Neural progenitor cell (in vitro differentiated cells): Measurements from ENCODE around the gene LMNB1. TPM values are rescaled to one million over a fixed set of nuclear protein-coding genes. Genes with fewer than 3 reads are reported as not detected.
"Not testable (repeated sequence)": the region's sequence is repeated elsewhere in the genome, so short reads cannot be mapped to it uniquely, and the experiment has no call there.

Experiments
- DNase-seq: peaks from one replicate; pipeline ENCODE4 v3.0.0-alpha.2; 2016; ENCODE audit warnings: low spot score
- H2AFZ ChIP-seq: fragments of 200-600 bp; sonication (generic); replicated peaks from 2 replicates; pipeline ENCODE4 v1.6.1; 2016; ENCODE audit warnings: antibody characterized with exemption
- H3F3A ChIP-seq: fragments of 200-600 bp; sonication (generic); 2 replicates; pipeline ENCODE4 v1.6.1; 2016; ENCODE audit warnings: antibody characterized with exemption, low read depth
- H3K27ac ChIP-seq: fragments of 200-600 bp; sonication (generic); 2 replicates; pipeline ENCODE4 v1.5.1; 2016; ENCODE audit warnings: mild to moderate bottlenecking
- H3K27me3 ChIP-seq: fragments of 200-600 bp; sonication (generic); 2 replicates; pipeline ENCODE4 v1.6.1; 2016; ENCODE audit warnings: mild to moderate bottlenecking, moderate library complexity
- H3K36me3 ChIP-seq: fragments of 200-600 bp; sonication (generic); 2 replicates; pipeline ENCODE4 v1.5.1; 2016
- H3K4me1 ChIP-seq: fragments of 200-600 bp; sonication (generic); 2 replicates; pipeline ENCODE4 v1.6.1; 2016; ENCODE audit warnings: mixed run types
- H3K4me2 ChIP-seq: fragments of 200-600 bp; sonication (generic); 2 replicates; pipeline ENCODE4 v1.6.1; 2016
- H3K4me3 ChIP-seq: fragments of 200-600 bp; sonication (generic); 2 replicates; pipeline ENCODE4 v1.5.1; 2016
- H3K79me2 ChIP-seq: fragments of 200-600 bp; sonication (generic); 2 replicates; pipeline ENCODE4 v1.6.1; 2016; ENCODE audit warnings: low read depth
- H3K9ac ChIP-seq: fragments of 200-600 bp; sonication (generic); 2 replicates; pipeline ENCODE4 v1.6.1; 2016
- H3K9me3 ChIP-seq: fragments of 200-600 bp; sonication (generic); 2 replicates; pipeline ENCODE4 v1.5.1; 2016; ENCODE audit warnings: low read depth
- H4K20me1 ChIP-seq: fragments of 200-600 bp; sonication (generic); 2 replicates; pipeline ENCODE4 v1.6.1; 2016; ENCODE audit warnings: low read depth
- H3K27ac Mint-ChIP-seq: 3 replicates; pipeline ENCODE4 v1.8.0; 2021; ENCODE audit warnings: mixed read lengths
- H3K27me3 Mint-ChIP-seq: 2 replicates; pipeline ENCODE4 v1.8.0; 2022; ENCODE audit warnings: low read depth, mild to moderate bottlenecking, inconsistent platforms, moderate library complexity, mixed read lengths; ENCODE audit not compliant: insufficient read depth
- H3K36me3 Mint-ChIP-seq: 3 replicates; pipeline ENCODE4 v1.8.0; 2021; ENCODE audit warnings: mixed read lengths
- H3K4me1 Mint-ChIP-seq: 3 replicates; pipeline ENCODE4 v1.8.0; 2021; ENCODE audit warnings: mixed read lengths
- H3K4me3 Mint-ChIP-seq: 3 replicates; pipeline ENCODE4 v1.8.0; 2021; ENCODE audit warnings: mild to moderate bottlenecking, moderate library complexity, mixed read lengths
- H3K9me3 Mint-ChIP-seq: 3 replicates; pipeline ENCODE4 v1.8.0; 2020; ENCODE audit warnings: mixed read lengths
- CTCF ChIP-seq: fragments of 200-600 bp; sonication (generic); IDR thresholded peaks from 2 replicates; pipeline ENCODE4 v1.5.1; 2017; ENCODE audit warnings: antibody characterized with exemption, mild to moderate bottlenecking
- EZH2 ChIP-seq: fragments of 200-600 bp; sonication (generic); IDR thresholded peaks from 2 replicates; pipeline ENCODE4 v1.6.1; 2017; ENCODE audit warnings: antibody characterized with exemption, mild to moderate bottlenecking, moderate library complexity
- EZH2phosphoT487 ChIP-seq: fragments of 200-600 bp; sonication (generic); IDR thresholded peaks from 2 replicates; pipeline ENCODE4 v1.6.1; 2017; ENCODE audit warnings: antibody characterized with exemption
- total RNA-seq: library from RNA; depleted of rRNA; stranded (reverse); fragments of >200 nt; gene quantifications from 2 replicates; pipeline ENCODE4 v1.2.3, GENCODE V29; 2015; ENCODE audit warnings: low replicate concordance

The LMNB1 gene
- total RNA-seq, 1 donor from 2014 or later: 245 TPM

- no peak for DNase-seq
- no peak overlapping the region for H3K27ac ChIP-seq
- H3K36me3 ChIP-seq: no peaks in the 10 kb centered on the region
- no peaks in the 10 kb centered on the region for H3K4me1 ChIP-seq
- H3K9ac ChIP-seq: no peak overlapping the region
- Mint-ChIP-seq H3K4me1 (no peaks in the 10 kb centered on the region), H3K4me3 (no peak overlapping the region), H3K27me3 (peaks cover 10% of the 10 kb centered on the region), H3K36me3 (no peaks in the 10 kb centered on the region), H3K9me3 (no peaks in the 10 kb centered on the region), H3K27ac (no peak overlapping the region)
- H3K79me2 ChIP-seq: no peaks in the 10 kb centered on the region
- no peak overlapping the region for H2AFZ ChIP-seq
- H3K4me2 ChIP-seq: no peak overlapping the region
- no peaks in the 10 kb centered on the region for H3F3A ChIP-seq
- H4K20me1 ChIP-seq: no peaks in the 10 kb centered on the region
- no peak for TF ChIP-seq CTCF
- no peak for TF ChIP-seq EZH2phosphoT487
- no peak for TF ChIP-seq EZH2
- no peaks in the 10 kb centered on the region for H3K9me3 ChIP-seq
- H3K4me3 ChIP-seq: no peak overlapping the region
- H3K27me3 ChIP-seq: no peaks in the 10 kb centered on the region
Observed at GRCh38 chr5:126757713-126758357, 19.1 kb upstream of the LMNB1 start.

- no peak for DNase-seq
- Mint-ChIP-seq H3K9me3 (no peaks in the 10 kb centered on the region), H3K4me1 (no peaks in the 10 kb centered on the region), H3K36me3 (no peaks in the 10 kb centered on the region), H3K27ac (no peak overlapping the region), H3K27me3 (peaks cover 6% of the 10 kb centered on the region), H3K4me3 (no peak overlapping the region)
- H4K20me1 ChIP-seq: no peaks in the 10 kb centered on the region
- H3F3A ChIP-seq: no peaks in the 10 kb centered on the region
- no peak overlapping the region for H3K4me3 ChIP-seq
- no peak overlapping the region for H3K9ac ChIP-seq
- H3K79me2 ChIP-seq: no peaks in the 10 kb centered on the region
- H3K27me3 ChIP-seq: no peaks in the 10 kb centered on the region
- no peaks in the 10 kb centered on the region for H3K4me1 ChIP-seq
- no peaks in the 10 kb centered on the region for H3K36me3 ChIP-seq
- no peak overlapping the region for H3K27ac ChIP-seq
- no peak overlapping the region for H3K4me2 ChIP-seq
- no peak overlapping the region for H2AFZ ChIP-seq
- TF ChIP-seq EZH2phosphoT487 (no peak), EZH2 (no peak), CTCF (no peak)
- no peaks in the 10 kb centered on the region for H3K9me3 ChIP-seq
Observed at GRCh38 chr5:126763371-126763770, 13.6 kb upstream of the LMNB1 start.

- no peaks in the 10 kb centered on the region for H3K79me2 ChIP-seq
- no peaks in the 10 kb centered on the region for H3K27me3 ChIP-seq
- no peak overlapping the region for H3K4me3 ChIP-seq
- no peaks in the 10 kb centered on the region for H3K36me3 Mint-ChIP-seq
- no peak overlapping the region for H2AFZ ChIP-seq
- no peaks in the 10 kb centered on the region for H3K36me3 ChIP-seq
- no peak overlapping the region for H3K27ac ChIP-seq
- no peaks in the 10 kb centered on the region for H3K4me1 ChIP-seq
- H3K27me3 Mint-ChIP-seq: peaks cover 3% of the 10 kb centered on the region
- no peak overlapping the region for H3K4me3 Mint-ChIP-seq
- H3K27ac Mint-ChIP-seq: no peak overlapping the region
- no peak for DNase-seq
- no peaks in the 10 kb centered on the region for H4K20me1 ChIP-seq
- TF ChIP-seq CTCF (no peak), EZH2phosphoT487 (no peak)
- no peaks in the 10 kb centered on the region for H3K9me3 ChIP-seq
- H3K9me3 Mint-ChIP-seq: peaks cover 2% of the 10 kb centered on the region
- H3F3A ChIP-seq: no peaks in the 10 kb centered on the region
- no peaks in the 10 kb centered on the region for H3K4me1 Mint-ChIP-seq
- H3K4me2 ChIP-seq: no peak overlapping the region
- no peak overlapping the region for H3K9ac ChIP-seq
Observed at GRCh38 chr5:126769703-126770102, 7.2 kb upstream of the LMNB1 start.

- H3K9ac ChIP-seq, H3K27me3 Mint-ChIP-seq, H3K9me3 ChIP-seq, H3K4me2 ChIP-seq, H3K4me1 Mint-ChIP-seq, H2AFZ ChIP-seq, H3K36me3 ChIP-seq, H3K27me3 ChIP-seq, H3K4me1 ChIP-seq, H3K36me3 Mint-ChIP-seq, H3K9me3 Mint-ChIP-seq, H3K4me3 Mint-ChIP-seq, H4K20me1 ChIP-seq, DNase-seq, H3K27ac Mint-ChIP-seq, H3K4me3 ChIP-seq, H3K27ac ChIP-seq: not testable (repeated sequence)
- Histone ChIP-seq H3K79me2 (peaks cover 23% of the 10 kb centered on the region), H3F3A (peaks cover 28% of the 10 kb centered on the region)
Observed at GRCh38 chr5:126773536-126773935, 3.4 kb upstream of the LMNB1 start.

- peaks cover 34% of the 10 kb centered on the region for H3K79me2 ChIP-seq
- not testable (repeated sequence) for H3K9ac ChIP-seq, H3K27me3 ChIP-seq, H3K4me3 ChIP-seq, H2AFZ ChIP-seq, H3K4me2 ChIP-seq, H3K9me3 ChIP-seq, H3K36me3 ChIP-seq, DNase-seq, H3K9me3 Mint-ChIP-seq, H3K27ac Mint-ChIP-seq, H3K27ac ChIP-seq, H3K4me3 Mint-ChIP-seq
- H3F3A ChIP-seq: peaks cover 36% of the 10 kb centered on the region
- peaks cover 13% of the 10 kb centered on the region for H4K20me1 ChIP-seq
- H3K27me3 Mint-ChIP-seq: peaks cover 11% of the 10 kb centered on the region
- H3K4me1 Mint-ChIP-seq: peaks cover 17% of the 10 kb centered on the region
- peaks cover 12% of the 10 kb centered on the region for H3K36me3 Mint-ChIP-seq
- peaks cover 11% of the 10 kb centered on the region for H3K4me1 ChIP-seq
Observed at GRCh38 chr5:126774595-126774994, 2.3 kb upstream of the LMNB1 start.
